ENCODE data around the gene PCBP1.

The PCBP1 gene

DNA sequence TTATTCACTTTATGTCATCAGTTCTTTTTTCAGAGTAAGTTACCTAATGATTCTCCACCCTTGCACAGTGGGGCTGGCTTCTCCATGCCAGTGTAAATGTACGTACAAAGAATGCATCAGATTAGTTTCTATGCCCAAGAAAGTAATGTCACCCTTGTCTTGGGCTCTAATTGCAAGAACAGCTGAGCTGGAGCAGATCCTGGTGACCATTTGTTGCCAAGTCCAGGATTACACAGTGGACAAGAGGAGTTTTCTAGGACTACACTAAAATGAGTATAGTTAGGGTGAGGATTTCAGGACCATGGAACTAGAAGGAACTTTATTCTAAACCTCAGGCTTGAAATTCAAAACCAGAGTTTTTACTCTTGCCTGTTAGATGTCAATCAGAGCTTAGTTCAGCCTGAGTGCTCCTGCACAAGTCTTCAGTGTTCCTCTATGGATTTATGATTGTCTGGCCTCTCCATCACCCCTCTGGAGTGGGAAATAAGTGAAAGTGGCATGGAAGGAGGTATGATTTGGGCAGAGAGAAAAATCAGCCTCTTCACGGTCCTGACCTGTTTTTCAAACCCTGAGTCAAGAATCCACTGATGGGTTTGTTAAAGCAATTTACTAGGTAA is 29.8 kb downstream of the PCBP1 start:
- no peak for DNase-seq (ENCODE audit: extremely low read depth, low read depth)
- TF ChIP-seq, protein P1, sequence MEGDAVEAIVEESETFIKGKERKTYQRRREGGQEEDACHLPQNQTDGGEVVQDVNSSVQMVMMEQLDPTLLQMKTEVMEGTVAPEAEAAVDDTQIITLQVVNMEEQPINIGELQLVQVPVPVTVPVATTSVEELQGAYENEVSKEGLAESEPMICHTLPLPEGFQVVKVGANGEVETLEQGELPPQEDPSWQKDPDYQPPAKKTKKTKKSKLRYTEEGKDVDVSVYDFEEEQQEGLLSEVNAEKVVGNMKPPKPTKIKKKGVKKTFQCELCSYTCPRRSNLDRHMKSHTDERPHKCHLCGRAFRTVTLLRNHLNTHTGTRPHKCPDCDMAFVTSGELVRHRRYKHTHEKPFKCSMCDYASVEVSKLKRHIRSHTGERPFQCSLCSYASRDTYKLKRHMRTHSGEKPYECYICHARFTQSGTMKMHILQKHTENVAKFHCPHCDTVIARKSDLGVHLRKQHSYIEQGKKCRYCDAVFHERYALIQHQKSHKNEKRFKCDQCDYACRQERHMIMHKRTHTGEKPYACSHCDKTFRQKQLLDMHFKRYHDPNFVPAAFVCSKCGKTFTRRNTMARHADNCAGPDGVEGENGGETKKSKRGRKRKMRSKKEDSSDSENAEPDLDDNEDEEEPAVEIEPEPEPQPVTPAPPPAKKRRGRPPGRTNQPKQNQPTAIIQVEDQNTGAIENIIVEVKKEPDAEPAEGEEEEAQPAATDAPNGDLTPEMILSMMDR (IDR thresholded peaks at IDR 0.05; ENCODE audit: low read depth, low read length), result no peak

DNA sequence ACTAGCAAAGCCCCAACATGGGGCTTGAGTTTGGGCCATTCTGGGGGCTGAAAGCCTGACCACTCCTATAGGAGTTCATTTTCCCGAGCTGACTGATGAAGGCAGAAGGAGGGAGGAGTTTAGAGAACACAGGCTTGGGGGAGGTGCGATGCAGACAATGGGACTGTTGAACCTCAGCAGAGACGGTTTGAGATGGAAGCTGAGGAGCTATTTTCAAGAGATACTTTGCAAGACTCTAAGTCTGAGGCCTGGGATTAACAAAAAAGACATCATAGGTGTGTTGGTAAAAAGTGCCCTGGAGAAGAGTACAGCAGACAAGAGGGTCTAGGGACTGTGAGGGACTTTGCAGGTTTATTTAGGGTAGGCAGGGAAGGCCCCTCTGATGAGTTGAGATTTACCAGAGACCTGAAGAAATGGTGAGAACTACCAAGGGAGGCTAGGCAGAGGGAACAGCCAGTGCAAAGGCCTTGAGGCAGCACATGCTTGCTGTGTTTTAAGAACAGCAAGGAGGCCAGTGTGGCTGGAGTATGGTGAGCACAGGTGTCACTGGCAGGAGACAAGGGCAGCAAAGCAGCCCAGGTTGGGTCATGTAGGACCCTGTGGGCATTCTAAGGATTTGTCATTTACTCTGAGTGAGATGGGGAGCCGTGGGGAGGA is 31.6 kb downstream of the PCBP1 start:
- DNase-seq (ENCODE audit: extremely low read depth, low read depth), result no peak
- TF ChIP-seq, protein P1 (IDR thresholded peaks at IDR 0.05; ENCODE audit: low read depth, low read length), result no peak

DNA sequence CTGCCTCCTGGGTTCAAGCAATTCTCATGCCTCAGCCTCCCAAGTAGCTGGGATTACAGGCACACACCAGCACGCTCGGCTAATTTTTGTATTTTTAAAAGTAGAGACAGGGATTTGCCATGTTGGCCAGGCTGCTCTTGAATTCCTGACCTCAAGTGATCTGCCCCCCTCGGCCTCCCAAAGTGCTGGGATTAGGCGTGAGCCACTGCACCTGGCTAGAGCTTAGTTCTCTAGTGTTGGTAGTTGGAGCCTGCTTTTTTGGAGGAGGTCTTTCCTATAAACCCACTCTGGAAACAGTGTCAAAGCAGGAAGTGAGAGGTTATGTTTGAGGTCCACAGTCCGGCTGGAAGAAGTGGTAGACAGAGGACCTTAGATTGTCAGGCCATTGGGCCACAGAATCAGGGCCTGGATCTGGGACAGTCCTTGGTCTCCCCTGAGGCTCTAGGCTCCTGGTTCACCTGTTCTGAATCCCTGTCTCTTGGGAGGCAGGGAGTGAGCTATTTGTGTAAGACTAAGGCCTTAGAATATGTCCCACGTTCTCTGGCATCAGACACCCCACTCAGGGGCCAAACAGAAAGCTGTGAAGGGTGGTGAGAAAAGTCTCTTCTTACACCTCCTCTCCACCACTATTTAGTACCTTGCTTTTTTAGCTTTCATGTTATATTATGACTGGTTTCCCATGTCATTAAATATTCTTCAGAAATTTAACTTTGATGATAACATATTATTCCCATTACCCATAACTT is 34.5 kb downstream of the PCBP1 start:
- TF ChIP-seq, protein P1 (IDR thresholded peaks at IDR 0.05; ENCODE audit: low read depth, low read length), result no peak
- DNase-seq (ENCODE audit: extremely low read depth, low read depth), result no peak

DNA sequence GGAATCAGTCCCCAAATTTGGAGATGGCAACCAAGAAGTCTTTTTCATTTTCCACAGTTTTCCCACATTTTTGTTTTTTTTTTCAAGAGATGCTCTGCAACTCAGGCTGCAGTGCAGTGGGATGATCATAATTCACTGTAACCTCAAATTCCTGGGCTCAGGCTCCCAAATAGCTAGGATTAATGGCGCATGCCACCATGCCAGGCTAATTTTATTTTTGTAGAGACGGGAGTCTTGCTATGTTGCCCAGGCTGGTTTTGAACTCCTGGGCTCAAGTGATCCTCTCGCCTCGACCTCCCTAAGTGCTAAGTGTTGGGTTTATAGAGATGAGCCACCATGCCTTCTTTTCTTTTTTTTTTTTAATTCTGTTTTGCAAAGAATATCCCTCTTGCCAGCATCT is 35.2 kb downstream of the PCBP1 start:
- no peak for DNase-seq (ENCODE audit: extremely low read depth, low read depth)
- TF ChIP-seq, protein P1 (IDR thresholded peaks at IDR 0.05; ENCODE audit: low read depth, low read length), result no peak

DNA sequence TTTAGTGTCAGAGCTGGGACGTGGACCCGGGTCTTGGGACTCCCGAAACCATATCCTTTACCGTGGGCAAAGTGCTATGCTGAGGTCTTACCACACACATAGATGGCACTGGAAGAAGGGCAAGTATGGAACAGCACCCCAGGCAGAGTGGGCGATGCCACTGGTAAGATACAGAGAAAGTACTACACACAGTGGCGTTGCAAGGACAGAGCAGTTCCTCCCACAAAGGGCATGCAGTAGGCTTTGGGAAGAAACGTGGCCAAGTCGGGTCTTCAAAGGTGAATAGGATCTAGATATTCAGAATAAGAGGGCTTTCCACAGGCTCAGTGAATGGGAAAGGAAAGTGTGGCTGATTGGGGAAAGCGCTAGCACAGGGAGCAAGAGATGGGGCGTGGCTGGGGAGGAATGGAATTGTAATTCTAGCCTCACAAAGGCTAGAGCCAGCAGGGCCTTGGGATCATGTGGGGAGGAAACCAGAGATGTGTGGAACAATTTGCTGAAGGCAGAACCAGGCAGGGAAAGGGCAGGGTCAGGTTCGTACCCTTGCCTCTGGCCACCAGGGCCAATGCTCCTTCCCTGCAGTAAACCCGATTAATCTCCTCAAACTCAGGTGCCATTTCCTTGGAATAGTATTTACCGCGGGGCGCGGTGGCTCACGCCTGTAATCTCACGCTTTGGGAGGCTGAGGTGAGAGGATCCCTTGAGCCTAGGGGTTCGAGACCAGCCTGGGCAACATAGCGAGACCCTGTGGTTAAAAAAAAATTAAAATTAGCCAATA is 36.0 kb downstream of the PCBP1 start:
- TF ChIP-seq, protein P1 (IDR thresholded peaks at IDR 0.05; ENCODE audit: low read depth, low read length), result no peak
- no peak for DNase-seq (ENCODE audit: extremely low read depth, low read depth)

DNA sequence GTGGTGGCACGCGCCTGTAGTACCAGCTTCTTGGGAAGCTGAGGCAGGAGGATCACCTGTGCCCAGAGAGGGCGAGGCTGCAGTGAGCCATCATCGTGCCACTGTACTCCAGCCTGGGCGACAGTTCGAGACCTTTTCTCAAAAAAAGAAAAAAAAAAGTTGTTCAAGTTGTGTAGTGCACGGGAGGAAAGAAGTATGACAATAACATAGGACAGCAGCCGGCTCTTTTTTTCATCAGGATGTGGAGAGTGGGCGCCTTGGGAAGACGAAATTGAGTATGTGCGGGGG is 36.5 kb downstream of the PCBP1 start:
- TF ChIP-seq, protein P1 (IDR thresholded peaks at IDR 0.05; ENCODE audit: low read depth, low read length), result no peak
- DNase-seq (ENCODE audit: extremely low read depth, low read depth), result no peak

All from AG09319 (cell line).